Body of pancreas (tissue), 4 donors: ENCODE results near the gene KRT76.

Source experiments
- CTCF ChIP-seq, 7 experiments: fragments of 450-650 bp in 4 of 7; fragments of 200-600 bp in 3 of 7; sonication (generic) in 3 of 7; IDR thresholded peaks; one replicate each; pipeline ENCODE4 v1.5.1; 2016 to 2019; ENCODE audit warnings: antibody characterized with exemption in 7 of 7
- POLR2A ChIP-seq, 3 donors: fragments of 450-650 bp; IDR thresholded peaks; one replicate each; pipeline ENCODE4 v1.6.1; 2016; ENCODE audit warnings: antibody characterized with exemption in 3 of 3, mild to moderate bottlenecking in 2 of 3

GRCh38 chr12:52772772-52773171, 4.4 kb downstream of the KRT76 start:
- TF ChIP-seq CTCF (IDR thresholded peaks at IDR 0.05), result no peak
- TF ChIP-seq POLR2A (IDR thresholded peaks at IDR 0.05), result no peak
